Endothelial cell of umbilical vein (primary cell): Measurements from ENCODE around the gene MEF2A. TPM values are rescaled to one million over a fixed set of nuclear protein-coding genes. Genes with fewer than 3 reads are reported as not detected.

Source experiments
- BruUV-seq: library from RNA; stranded (reverse); fragments of 400-500 nt; replicated peaks from 2 replicates; lab custom pipeline; 2021; lab: Mats Ljungman, UMichigan
- CTCF ChIA-PET: fragments of 300-600, 350-600 bp; sonication (Branson Sonifier 250); formaldehyde crosslinking; loops from one replicate; lab custom pipeline; 2021; ENCODE audit warnings: antibody characterized with exemption, inconsistent platforms; lab: Charles Lee
- POLR2A ChIA-PET: fragments of 300-600, 350-600 bp; sonication (Branson Sonifier 250); formaldehyde crosslinking; loops from one replicate; lab custom pipeline; 2021; ENCODE audit warnings: antibody characterized with exemption, inconsistent platforms; lab: Charles Lee
- DNase-seq: peaks from one replicate; pipeline ENCODE4 v3.0.0-alpha.2; 2011; ENCODE audit warnings: low read depth, low spot score
- FAIRE-seq: peaks from 2 replicates; lab custom pipeline; 2011; peaks lifted over from hg19 to GRCh38; lab: Jason Lieb, UNC
- H2AFZ ChIP-seq: 2 replicates; pipeline ENCODE4 v1.6.0; 2012; ENCODE audit warnings: low read depth, low read length, control low read depth, inconsistent platforms
- H3K27ac ChIP-seq: 2 replicates; pipeline ENCODE4 v1.5.1; 2011; ENCODE audit warnings: low read depth, mild to moderate bottlenecking, control low read depth, low read length, moderate library complexity; ENCODE audit not compliant: insufficient read depth
- H3K27me3 ChIP-seq, 2 experiments: 2 replicates each; pipeline versions ENCODE4 v1.6.0 to v1.6.1; 2011; ENCODE audit warnings: low read length in 2 of 2, mixed read lengths in 1 of 2; ENCODE audit not compliant: control insufficient read depth in 2 of 2, insufficient read depth in 2 of 2
- H3K36me3 ChIP-seq, 2 experiments: 2 replicates in 1 of 2; 3 replicates in 1 of 2; pipeline ENCODE4 v1.5.1; 2011; ENCODE audit warnings: low read length in 2 of 2, mild to moderate bottlenecking in 1 of 2, moderate library complexity in 1 of 2; ENCODE audit not compliant: control insufficient read depth in 2 of 2, insufficient read depth in 2 of 2; ENCODE audit errors: extremely low read depth in 1 of 2
- H3K4me1 ChIP-seq: 3 replicates; pipeline ENCODE4 v1.5.1; 2011; ENCODE audit warnings: mild to moderate bottlenecking, low read length; ENCODE audit not compliant: control insufficient read depth, insufficient read depth; ENCODE audit errors: extremely low read depth
- H3K4me2 ChIP-seq: 2 replicates; pipeline ENCODE4 v1.6.1; 2011; ENCODE audit warnings: low read length, control low read depth, mixed read lengths; ENCODE audit not compliant: insufficient read depth
- H3K4me3 ChIP-seq, 3 experiments: fragments of 200-600 bp in 1 of 3; sonication (generic), shearing (Covaris generic) in 1 of 3; replicated peaks in 1 of 3; 2 replicates each; pipeline ENCODE4 v1.5.1; 2011 to 2016; ENCODE audit warnings: control low read depth in 3 of 3, low read length in 3 of 3, mild to moderate bottlenecking in 2 of 3, inconsistent platforms in 1 of 3, low read depth in 1 of 3, moderate library complexity in 1 of 3; ENCODE audit not compliant: insufficient read depth in 1 of 3
- H3K79me2 ChIP-seq: 2 replicates; pipeline ENCODE4 v1.6.0; 2012; ENCODE audit warnings: low read length, inconsistent platforms; ENCODE audit not compliant: control insufficient read depth, insufficient read depth
- H3K9ac ChIP-seq: replicated peaks from 2 replicates; pipeline ENCODE3; 2011; ENCODE audit warnings: low read length, control low read depth; ENCODE audit not compliant: insufficient read depth; ENCODE audit errors: extremely low read depth
- H3K9me1 ChIP-seq: replicated peaks from 3 replicates; pipeline ENCODE4 v1.6.0; 2011; ENCODE audit warnings: mild to moderate bottlenecking, low read length; ENCODE audit not compliant: control insufficient read depth, insufficient read depth; ENCODE audit errors: extremely low read depth
- H3K9me3 ChIP-seq: replicated peaks from 2 replicates; pipeline ENCODE4 v1.5.1; 2012; ENCODE audit warnings: low read length, inconsistent platforms; ENCODE audit not compliant: control insufficient read depth, insufficient read depth
- H4K20me1 ChIP-seq: replicated peaks from 2 replicates; pipeline ENCODE3; 2011; ENCODE audit warnings: mild to moderate bottlenecking, low read length; ENCODE audit not compliant: control insufficient read depth, insufficient read depth; ENCODE audit errors: extremely low read depth
- EZH2 ChIP-seq: IDR thresholded peaks from 2 replicates; pipeline ENCODE4 v1.6.1; 2012; ENCODE audit warnings: borderline replicate concordance, low read depth, mild to moderate bottlenecking, moderate library complexity, low read length, inconsistent platforms; ENCODE audit not compliant: severe bottlenecking
- FOS ChIP-seq: IDR thresholded peaks from 2 replicates; pipeline ENCODE4 v1.6.1; 2011; ENCODE audit warnings: mild to moderate bottlenecking, low read length, moderate library complexity, borderline replicate concordance; ENCODE audit not compliant: insufficient read depth
- GATA2 ChIP-seq: IDR thresholded peaks from 2 replicates; pipeline ENCODE4 v1.7.0; 2011; ENCODE audit warnings: low read depth, mild to moderate bottlenecking, moderate library complexity, mixed read lengths, low read length; ENCODE audit not compliant: insufficient read length, insufficient read depth
- JUN ChIP-seq: IDR thresholded peaks from 2 replicates; pipeline ENCODE4 v1.6.1; 2011; ENCODE audit warnings: borderline replicate concordance, low read depth; ENCODE audit not compliant: insufficient read length, insufficient read depth
- MYC ChIP-seq: IDR thresholded peaks from one replicate; pipeline ENCODE4 v1.6.1; 2011; ENCODE audit warnings: mild to moderate bottlenecking, low read depth, low read length
- POLR2A ChIP-seq: IDR thresholded peaks from 2 replicates; pipeline ENCODE4 v1.6.1; 2012; ENCODE audit warnings: low read depth, mild to moderate bottlenecking, control low read depth, low read length
- POLR2AphosphoS5 ChIP-seq: IDR thresholded peaks from 2 replicates; pipeline ENCODE4 v1.6.1; 2012; ENCODE audit warnings: low read depth, mild to moderate bottlenecking, control low read depth, low read length, moderate library complexity; ENCODE audit not compliant: insufficient read depth
- dilution Hi-C: fragments of 300-500 bp; cut with MboI; formaldehyde crosslinking; loops from one replicate; pipeline ENCODE4 v1.15.0; 2019; ENCODE audit warnings: low sequenced_read_pairs; ENCODE audit not compliant: extremely low pct_ligation_motif_present
- intact Hi-C: fragments of 100-400 bp; cut with micrococcal nuclease; formaldehyde crosslinking; loops from one replicate; pipeline ENCODE4 v1.10.0; 2022
- polyA plus RNA-seq, 4 experiments: library from polyadenylated mRNA; depleted of rRNA in 3 of 4; stranded (reverse) in 3 of 4; unstranded in 1 of 4; fragments of >200 nt; gene quantifications; 2 replicates each; pipeline versions ENCODE4 v1.2.1 to v1.2.3, GENCODE V29; 2011 to 2012; ENCODE audit warnings: missing spikeins in 1 of 4
- total RNA-seq: library from RNA; stranded (reverse); gene quantifications from 2 replicates; pipeline ENCODE4 v1.2.3, GENCODE V29; 2021
- TF ChIP-seq, protein P1 (sequence below), 2 donors: IDR thresholded peaks; 1 replicate in 1 of 2; 2 replicates in 1 of 2; pipeline ENCODE4 v1.5.1; 2011; ENCODE audit warnings: low read length in 2 of 2, mild to moderate bottlenecking in 2 of 2, moderate library complexity in 2 of 2, control low read depth in 1 of 2, inconsistent platforms in 1 of 2, low read depth in 1 of 2; ENCODE audit not compliant: insufficient read depth in 1 of 2; ENCODE audit errors: extremely low read depth in 1 of 2
- TF ChIP-seq, protein P2 (sequence below): IDR thresholded peaks from 2 replicates; pipeline ENCODE4 v1.6.1; 2011; ENCODE audit not compliant: insufficient read depth, insufficient read length

MEF2A gene
- total and polyA plus RNA-seq, 2 donors (not counting 3 experiments of a cell fraction or from before 2014, with no cell fraction given) = 38.0 to 45.3 TPM

DNA sequence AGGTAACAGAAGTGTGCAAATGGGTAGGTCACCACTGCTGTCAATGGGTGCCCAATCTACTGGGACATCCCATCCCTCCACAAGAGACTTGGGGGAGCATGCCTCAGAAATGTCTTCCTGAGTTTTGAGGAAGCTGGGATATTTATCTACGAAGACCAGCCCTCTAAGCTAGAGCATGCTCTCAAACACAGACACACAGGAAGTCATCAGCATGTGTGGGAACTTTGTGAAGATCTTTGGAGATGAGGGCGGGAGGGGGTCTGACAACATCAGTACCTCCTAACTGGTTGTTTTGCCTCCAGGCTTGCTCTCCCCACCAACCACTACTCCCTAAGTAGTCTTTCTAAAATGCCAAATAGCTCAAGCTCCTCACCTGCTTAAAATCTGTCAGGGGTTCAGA is 3.5 kb upstream of the MEF2A start:
- peaks cover 10% of the 10 kb centered on the region for H3K79me2 ChIP-seq
- no peaks in the 10 kb centered on the region for H3K9me1 ChIP-seq
- FAIRE-seq (no peak), DNase-seq (no peak)
- intact Hi-C loops = no loop called here
- H4K20me1 ChIP-seq = no peaks in the 10 kb centered on the region
- H3K27ac ChIP-seq = no peak overlapping the region
- no peak overlapping the region for H2AFZ ChIP-seq
- H3K4me3 ChIP-seq = no peak overlapping the region
- peaks cover 13% of the 10 kb centered on the region for H3K4me1 ChIP-seq
- no peaks in the 10 kb centered on the region for H3K36me3 ChIP-seq
- TF ChIP-seq GATA2 (no peak), FOS (no peak)
- ChIA-PET CTCF (interaction anchor here (1.1 to 11.7 kb wide), 3 partner anchors 16 to 194 kb away, joined by 3 to 119 read pairs (median 3); no protein-coding TSS in a partner anchor), POLR2A (no interaction called here)
- BruUV-seq = no TSS peak
- no peak overlapping the region for H3K4me2 ChIP-seq
- dilution Hi-C loops = no loop called here
- no peaks in the 10 kb centered on the region for H3K27me3 ChIP-seq
- H3K9ac ChIP-seq = no peak overlapping the region
- no peaks in the 10 kb centered on the region for H3K9me3 ChIP-seq

DNA sequence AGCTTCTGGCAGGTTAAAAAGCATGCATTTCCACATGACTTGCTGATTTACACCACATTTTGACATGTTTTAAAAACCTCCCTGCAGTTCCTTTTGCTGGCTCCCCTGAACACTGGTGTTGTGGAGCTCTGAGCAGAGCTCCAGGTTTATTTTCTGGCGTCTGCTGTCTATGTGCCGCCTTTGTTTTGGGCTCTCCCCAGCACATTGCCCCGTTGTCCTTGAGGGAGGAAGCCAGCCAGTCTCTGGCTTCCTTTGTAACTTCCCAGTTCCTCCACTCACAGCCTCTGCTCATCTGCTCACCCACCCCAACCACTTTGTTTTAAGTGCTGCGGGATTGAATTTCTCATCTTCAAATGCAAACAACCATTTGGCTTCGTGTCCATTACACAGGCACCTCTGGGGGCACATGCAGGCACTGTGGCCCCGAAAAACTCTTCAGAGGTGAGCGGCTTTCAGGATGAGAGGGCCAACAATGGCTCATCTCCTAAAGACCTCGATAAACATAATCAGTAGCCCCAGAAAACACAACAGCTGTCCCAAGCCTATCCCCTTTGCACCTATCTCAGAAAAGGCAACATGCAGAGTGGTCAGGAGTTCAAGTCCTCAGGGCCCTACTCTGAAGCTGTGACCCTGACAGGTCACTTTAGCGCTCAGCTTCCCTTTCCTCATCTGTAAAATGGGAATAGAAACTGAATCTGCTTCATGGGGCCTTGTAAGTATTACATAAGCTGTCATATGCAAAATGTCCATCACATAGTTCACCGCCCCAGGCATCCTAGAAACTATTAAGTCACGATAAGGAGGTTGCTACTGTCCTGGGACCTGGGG is 1.3 kb upstream of the MEF2A start:
- CTCF ChIA-PET = interaction anchor here (0.7 to 11.7 kb wide), 7 partner anchors 56 to 220 kb away, joined by 3 to 119 read pairs (median 3); no protein-coding TSS in a partner anchor
- no peaks in the 10 kb centered on the region for H3K36me3 ChIP-seq
- TF ChIP-seq, protein P1, sequence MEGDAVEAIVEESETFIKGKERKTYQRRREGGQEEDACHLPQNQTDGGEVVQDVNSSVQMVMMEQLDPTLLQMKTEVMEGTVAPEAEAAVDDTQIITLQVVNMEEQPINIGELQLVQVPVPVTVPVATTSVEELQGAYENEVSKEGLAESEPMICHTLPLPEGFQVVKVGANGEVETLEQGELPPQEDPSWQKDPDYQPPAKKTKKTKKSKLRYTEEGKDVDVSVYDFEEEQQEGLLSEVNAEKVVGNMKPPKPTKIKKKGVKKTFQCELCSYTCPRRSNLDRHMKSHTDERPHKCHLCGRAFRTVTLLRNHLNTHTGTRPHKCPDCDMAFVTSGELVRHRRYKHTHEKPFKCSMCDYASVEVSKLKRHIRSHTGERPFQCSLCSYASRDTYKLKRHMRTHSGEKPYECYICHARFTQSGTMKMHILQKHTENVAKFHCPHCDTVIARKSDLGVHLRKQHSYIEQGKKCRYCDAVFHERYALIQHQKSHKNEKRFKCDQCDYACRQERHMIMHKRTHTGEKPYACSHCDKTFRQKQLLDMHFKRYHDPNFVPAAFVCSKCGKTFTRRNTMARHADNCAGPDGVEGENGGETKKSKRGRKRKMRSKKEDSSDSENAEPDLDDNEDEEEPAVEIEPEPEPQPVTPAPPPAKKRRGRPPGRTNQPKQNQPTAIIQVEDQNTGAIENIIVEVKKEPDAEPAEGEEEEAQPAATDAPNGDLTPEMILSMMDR (IDR thresholded peaks at IDR 0.05; ENCODE audit: extremely low read depth in 1 of 2, insufficient read depth in 1 of 2, low read depth in 1 of 2, low read length in 2 of 2) = no peak
- TF ChIP-seq POLR2A (no peak), MYC (no peak), JUN (no peak), GATA2 (no peak), POLR2AphosphoS5 (no peak), EZH2 (no peak), FOS (no peak)
- TF ChIP-seq, protein P2, sequence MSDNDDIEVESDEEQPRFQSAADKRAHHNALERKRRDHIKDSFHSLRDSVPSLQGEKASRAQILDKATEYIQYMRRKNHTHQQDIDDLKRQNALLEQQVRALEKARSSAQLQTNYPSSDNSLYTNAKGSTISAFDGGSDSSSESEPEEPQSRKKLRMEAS = no peak
- dilution Hi-C loops = no loop called here
- intact Hi-C loops = loop anchor here (1.0 to 5.0 kb wide), 10 partner anchors 28 to 442 kb away; no protein-coding TSS in a partner anchor
- peak overlapping the region; percentile 73 for H2AFZ ChIP-seq
- TSS peak; percentile 41 for BruUV-seq
- H3K9ac ChIP-seq = no peak overlapping the region
- peaks cover 31% of the 10 kb centered on the region for H3K79me2 ChIP-seq
- H3K27ac ChIP-seq = no peak overlapping the region
- H3K9me1 ChIP-seq = no peaks in the 10 kb centered on the region
- no peaks in the 10 kb centered on the region for H4K20me1 ChIP-seq
- H3K4me2 ChIP-seq = peak overlapping the region; percentile 25
- FAIRE-seq (peak; percentile 18), DNase-seq (peak; percentile 44)
- H3K4me3 ChIP-seq = peak overlapping the region in 2 of 3 experiments; percentile 9 to 20
- H3K27me3 ChIP-seq = no peaks in the 10 kb centered on the region
- POLR2A ChIA-PET = no interaction called here
- H3K4me1 ChIP-seq = peaks cover 31% of the 10 kb centered on the region
- H3K9me3 ChIP-seq = no peaks in the 10 kb centered on the region
